CD4-positive, alpha-beta T cell treated with Interferon alpha-2 for 1 hour (primary cell): ENCODE measurements around the gene ARHGEF19.
"Not testable (repeated sequence)": the region's sequence is repeated elsewhere in the genome, so short reads cannot be mapped to it uniquely, and the experiment has no call there.

Experiments
- DNase-seq, 2 donors: peaks; one replicate each; pipeline ENCODE4 v3.0.0-alpha.2; 2020 to 2022

ARHGEF19 gene

DNA sequence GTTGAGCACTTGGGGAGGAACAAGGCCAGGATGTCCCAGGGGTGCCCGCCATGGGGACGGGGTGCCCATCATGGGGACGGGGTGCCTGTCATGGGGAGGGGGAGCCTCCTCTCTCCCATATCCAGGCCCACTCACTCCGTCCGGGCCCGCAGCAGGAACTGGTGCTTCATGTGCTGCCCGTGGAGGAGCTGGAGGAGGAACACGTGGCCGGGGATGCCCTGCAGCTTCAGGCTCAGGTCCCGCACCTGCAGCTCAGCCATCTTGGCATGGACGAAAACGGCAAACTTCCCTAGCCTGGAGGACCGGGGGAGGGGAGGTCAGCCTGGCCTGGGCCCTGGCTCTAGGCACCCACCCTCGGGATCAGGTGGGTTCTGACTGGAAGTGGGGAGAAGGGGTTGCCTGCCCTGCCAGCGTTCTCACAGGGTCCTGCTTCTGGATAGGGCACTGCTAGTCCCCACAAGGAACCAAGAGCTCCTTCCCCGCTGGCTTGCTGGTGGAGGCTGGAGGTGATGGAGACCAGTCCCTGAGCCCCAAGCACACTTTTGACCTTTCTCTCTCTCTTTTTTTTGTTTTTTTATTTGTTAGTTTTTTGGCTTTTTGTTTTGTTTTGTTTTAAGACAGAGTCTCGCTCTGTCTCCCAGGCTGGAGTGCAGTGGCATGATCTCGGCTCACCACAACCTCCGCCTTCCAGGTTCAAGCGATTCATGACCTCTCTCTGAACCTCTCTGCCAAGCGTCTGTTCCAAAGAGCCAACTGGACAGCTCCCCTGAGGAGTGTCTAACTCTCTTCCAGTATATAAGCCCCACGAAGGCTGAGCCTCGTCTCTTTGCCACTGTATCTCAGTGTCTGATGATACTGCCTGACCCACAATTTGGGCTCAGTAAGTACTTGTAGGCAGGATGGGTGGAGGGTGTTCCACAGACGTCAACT is 9.9 kb downstream of the ARHGEF19 start:
- no peak for DNase-seq

DNA sequence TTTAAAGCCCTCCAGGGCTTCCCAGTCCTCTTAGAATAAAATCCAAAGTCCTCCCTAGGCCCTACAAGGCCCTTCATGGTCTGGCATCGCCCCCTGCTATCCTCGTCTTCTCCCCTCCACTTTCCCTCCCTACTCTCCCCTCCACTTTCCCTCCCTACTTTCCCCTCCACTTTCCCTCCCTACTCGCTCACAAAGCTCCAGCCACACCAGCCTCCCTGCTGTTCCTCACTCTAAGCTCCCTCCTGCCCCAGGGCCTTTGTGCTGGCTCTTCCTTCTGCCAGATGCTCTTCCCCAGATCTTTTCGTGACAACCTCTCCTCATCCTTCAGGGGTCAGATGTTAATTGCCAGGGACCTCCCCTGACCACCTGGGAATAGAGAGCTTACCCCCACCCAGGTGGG is 12.8 kb downstream of the ARHGEF19 start:
- no peak for DNase-seq

DNA sequence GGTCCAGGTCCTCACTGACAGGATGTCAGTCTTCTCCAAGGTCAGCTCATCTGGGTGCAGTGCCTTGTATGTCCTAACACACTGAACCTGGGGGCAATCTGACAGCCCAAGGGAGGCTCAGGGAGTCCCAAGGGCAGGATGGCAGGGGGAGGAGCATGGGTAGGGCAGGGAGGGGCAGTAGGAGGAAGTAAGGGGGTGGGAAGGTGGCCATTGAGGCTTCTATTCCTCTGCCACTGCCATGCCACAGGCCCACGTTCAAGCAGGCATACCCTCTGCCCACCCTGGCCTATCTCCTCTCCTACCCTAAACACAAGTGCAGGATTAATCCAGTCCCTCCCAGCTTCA is 13.3 kb downstream of the ARHGEF19 start:
- DNase-seq = no peak

DNA sequence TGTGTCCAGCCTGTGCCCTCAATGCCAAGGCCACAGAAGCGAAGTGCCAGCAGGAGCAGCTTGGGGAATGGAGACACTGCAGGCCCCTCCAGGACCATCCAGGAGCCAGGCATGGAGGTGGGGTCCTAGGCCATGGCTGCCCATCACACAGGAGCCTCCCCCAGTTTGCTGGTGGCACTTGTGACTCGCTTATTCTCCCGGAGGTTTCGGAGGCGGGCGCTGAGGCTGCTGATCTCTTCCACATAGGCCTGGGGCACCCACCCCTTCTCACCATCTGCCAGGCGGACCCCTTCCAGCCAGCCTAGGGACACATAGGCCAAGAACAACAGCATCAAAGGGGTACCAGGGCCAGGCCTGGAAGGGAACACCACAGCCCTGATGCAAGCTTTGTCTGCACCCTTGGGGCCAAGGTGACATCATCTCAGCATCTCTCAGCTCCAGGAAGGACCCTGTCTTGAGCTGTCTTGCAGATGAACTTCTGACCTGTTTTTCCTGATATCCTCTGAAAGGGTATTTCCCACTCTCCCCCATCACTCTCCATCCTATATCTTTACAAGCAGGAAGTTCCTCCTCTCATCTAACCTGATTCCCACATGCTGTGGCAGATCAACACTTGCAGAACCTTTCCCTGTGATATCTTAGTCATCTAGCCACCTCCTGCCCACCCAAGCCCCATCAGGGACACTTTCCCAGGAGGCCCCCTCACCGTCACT is 13.9 kb downstream of the ARHGEF19 start:
- DNase-seq = no peak

DNA sequence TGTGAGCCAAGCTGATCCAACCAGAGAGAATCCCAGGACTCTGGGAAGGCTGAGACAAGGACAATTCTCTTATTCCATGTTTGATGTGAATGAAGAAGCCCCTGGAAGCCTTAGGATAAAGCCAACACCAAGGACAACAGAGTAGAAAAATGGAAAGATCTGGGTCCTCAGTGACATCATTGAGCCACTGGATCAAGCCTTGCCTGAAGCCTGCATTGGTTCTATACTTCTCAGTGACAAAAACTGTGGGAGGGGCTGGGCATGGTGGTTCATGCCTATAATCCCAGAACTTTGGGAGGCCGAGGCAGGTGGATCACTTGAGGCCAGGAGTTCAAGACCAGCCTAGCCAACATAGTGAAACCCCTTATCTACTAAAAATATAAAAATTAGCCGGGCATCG is 15.6 kb downstream of the ARHGEF19 start:
- no peak for DNase-seq

DNA sequence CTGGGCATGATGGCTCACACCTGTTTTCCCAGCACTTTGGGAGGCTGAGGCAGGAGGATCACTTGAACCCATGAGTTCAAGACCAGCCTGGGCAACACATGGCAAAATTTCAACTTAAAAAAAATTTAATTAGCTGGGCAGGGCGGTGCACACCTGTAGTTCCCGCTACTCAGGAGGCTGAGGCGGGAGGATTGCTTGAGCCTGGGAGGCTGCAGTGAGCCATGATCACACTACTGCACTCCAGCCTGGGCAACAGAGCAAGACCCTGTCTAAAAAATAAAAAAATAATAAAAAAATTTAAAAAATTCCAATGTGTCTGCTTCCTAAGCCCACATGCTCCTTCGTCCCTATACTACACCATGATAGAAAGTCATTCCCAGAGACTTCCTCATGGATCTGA is 16.3 kb downstream of the ARHGEF19 start:
- DNase-seq = not testable (repeated sequence)

DNA sequence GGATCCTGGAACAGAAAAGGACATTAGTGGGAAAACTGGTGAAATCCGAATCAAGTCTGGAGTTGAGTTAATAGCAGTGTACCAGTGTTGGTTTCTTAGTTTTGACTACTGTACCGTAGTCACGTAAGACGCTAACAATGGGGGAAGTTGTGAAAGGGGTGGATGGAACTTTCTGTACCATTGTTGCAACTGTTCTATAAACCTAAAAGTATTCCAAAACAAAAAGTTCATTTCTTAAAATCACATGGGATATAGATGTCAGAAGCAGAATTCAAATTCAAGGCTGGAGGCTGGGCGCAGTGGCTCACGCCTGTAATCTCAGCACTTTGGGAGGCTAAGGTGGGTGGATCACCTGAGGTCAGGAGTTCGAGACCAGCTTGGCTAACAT is 16.9 kb downstream of the ARHGEF19 start:
- DNase-seq = no peak

DNA sequence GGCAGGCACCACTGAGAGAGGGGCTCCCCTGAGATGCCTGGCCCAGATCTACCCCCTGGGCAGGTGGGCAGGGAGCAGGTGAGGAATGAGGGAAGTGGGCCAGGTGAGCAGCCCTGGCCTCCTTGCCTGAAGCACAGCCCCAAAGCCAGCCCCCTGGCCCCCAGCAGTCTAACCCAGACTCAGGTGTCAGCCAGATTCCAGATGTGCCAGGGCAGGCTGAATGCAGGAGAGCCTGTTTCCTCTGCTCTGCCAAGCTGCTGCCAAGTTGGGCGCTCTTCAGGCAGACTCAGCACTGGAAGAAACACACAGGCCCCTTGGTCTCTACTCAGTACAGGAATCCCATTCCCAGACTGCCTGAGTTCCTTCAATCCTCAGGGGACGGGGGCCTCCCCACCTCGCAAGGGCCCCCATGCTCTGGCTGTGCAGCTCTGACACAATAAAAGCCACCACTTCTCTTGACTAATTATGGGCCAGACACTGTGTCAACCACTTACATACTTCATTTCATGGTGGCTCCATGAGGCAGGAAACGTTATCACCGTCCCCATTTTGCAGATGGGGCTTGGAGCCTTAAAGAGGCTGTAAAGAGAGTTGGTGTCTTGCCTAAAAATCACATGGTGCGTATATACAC is 20.4 kb downstream of the ARHGEF19 start:
- DNase-seq = no peak

DNA sequence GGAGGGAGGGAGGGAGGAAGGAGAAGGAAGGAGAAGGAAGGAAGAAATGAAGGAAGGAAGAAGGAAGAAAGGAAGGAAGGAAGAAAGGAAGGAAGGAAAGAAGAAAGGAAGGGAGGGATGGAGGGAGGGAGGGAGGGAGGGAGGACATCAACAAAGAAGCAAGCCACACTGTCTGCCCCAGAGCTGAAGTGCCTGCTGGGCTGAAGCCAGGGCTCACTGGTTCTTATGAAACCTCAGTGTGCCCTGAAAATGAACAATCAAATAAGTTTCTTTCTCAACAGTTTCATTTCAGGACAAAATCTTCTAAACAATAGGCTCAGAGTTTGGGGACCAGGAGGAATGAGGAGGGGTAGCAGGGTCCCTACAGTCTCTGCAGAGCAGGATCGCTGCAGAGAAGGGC is 21.1 kb downstream of the ARHGEF19 start:
- DNase-seq = no peak

DNA sequence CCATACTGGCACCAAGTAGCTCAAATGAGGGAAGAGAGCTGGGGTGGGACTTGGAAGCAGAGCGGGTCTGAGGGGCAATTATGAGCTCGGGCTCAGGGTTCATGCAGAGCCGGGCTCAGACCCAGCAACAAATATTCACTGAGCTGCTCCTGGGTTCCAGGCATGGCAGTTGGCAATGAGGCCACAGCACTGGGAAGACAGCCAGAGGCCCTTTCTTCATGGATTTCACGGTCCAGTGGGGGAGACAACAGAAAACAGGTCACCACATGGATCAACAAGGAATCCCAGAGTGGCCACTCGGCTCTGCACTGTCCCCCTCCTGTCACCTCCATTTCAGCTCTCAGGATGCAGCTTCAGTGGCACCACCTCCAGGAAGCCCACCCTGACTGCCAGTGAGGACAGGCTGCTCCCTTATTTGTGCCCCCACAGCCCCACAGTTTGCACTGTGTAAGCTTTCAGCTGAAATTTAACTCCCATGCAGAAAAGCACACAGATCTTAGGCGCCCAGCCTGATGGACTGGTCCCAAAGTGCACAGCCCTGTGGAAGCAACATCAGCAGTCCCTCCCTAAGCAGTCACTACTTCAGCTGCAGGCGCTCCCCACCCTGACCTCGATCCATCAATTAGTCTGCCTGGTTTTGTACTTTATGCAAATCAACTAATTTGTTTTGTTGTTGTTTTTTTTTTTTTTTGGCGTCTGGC is 22.4 kb downstream of the ARHGEF19 start:
- no peak for DNase-seq

DNA sequence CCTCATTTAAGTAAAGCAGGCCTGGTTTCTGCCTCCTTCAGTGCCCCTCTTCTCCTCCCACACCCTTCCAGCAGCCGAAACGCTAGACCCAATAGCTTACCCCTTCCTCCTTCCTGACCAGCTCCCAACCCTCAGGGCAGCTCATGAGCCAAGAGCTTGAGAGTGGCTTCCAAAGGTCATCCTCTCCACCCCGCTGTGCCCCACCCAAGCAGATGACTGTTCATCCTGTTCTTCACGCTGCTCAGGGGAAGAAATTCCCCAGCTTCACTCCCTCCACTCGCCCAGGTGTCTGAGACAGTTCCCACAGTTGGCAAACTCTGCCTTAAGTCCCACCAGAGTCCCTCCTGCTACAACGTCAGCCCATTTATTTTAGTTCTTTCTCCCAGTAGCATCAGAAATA is 23.4 kb downstream of the ARHGEF19 start:
- no peak for DNase-seq

DNA sequence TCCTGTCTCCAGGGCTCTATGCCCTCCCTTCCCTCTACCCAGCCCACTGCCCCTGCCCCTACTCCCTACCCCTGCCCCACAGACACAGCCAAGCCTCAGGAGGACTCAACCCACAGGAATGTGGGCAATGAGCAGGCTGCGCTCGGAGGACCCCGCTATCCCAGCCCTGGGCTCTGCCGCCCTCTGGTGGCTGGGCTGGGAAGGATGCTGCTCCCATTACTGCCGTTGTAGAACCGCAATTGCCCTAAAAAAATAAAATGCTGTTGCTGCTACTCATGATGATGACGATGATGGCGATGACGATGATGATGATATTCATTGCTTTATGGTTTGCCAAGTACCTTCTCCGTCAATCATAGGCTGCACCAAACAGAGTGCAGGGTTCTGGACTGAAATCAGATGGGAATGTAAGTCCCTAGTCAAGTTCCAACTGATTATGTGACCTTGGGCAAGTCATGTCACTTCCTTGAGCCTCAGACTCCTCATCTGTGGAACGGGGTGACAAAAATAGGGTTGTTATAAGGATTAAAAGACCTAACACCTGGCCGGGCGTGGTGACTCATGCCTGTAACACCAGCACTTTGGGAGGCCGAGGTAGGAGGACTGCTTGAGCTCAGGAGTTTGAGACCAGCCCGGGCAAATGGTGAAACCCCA is 24.6 kb downstream of the ARHGEF19 start:
- DNase-seq = peak; percentile 74 to 82

DNA sequence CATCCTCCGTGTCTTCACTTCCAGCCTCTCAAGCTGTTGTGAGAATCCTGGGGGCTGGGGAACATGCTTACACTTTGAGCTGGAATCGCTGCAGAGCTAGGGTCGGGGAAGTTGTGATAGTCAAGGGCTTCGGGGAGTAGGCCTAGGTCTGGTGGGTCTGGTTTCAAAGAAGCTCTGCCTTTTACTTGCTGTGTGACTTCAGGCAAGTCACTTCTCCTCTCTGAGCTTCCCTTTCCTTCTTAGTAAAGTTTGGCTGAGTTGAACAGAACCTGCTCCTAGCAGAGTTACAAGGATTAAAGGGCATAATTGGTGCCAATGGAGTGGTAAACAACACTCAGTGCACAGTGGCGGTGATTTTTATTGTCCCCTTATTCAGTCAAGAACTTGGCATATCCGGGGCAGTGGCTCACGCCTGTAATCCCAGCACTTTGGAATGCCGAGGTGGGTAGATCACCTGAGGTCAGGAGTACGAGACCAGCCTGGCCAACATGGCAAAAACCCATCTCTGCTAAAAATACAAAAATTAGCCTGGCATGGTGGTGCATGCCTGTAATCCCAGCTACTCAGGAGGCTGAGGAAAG is 25.7 kb downstream of the ARHGEF19 start:
- no peak for DNase-seq

DNA sequence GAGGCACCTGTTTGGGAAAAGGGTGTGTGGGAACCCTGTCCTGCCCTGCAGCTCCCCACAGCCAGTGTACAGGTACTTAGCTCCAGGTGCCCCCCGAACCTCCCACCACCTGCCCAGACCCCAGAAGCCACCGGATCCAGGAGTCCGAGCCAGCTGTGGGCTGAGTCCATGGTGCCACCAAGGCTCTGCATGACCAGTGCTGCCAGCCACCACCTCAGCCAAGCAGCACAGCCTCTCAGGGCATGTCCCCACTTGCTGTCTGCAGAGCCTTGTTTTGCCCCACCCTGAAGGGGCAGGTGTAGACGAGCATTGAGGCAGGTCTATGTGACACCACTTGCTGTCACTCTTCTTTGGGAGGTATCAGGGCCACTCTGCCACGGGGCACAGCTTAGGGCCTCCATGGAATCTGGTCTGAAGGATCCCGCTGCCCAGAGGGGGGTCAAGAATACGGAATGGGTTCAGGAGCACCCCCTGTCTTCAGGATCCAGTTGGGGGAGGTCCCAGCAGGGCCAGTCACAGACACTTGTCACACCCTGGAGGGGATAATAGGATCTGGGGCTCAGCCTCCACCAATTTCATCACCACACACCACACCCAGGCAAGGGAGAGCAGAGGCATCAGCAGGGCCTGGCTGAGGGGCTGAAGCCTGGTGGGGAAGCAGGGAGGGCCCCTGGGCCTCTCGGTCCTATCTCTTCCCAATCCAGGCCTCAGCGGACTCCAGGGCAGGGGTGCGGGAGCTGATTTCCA is 27.7 kb downstream of the ARHGEF19 start:
- DNase-seq = no peak

DNA sequence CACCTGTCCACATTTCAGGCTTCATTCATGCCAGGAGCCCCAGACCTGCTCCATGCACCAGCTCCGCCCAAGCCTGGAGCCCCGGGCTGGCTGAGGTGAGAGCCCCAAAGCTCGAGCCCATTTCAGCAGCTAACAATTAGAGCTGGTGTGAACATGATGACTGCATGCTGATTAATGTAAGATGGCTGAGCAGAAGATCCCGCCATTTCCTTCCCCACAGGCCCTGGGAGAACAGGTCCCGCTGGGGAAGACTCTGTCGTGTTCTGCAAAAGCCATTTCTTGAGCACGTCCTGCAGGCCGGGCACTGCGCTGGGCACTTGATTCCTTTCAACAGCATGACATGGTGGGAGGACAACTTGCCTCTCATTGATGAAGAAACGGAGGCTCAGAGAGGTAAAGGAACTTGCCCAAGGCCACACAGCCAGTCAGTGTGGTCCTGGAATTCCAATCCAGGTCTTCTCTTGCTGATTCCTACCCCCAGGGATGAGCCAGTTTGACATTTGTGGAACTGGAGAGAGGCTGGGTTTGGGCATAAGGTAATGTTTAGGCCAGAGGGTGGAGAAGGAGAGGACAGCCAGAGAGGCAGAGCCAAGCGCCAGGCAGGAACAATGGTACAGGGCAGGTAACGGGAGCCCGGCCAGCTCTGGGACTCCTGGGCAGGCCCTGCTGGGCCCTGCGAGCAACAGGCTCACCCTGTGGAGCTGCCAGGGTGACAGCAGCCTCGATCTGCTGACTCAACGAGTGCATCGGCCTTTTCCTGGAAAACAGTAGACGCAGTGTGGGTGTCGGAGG is 28.5 kb downstream of the ARHGEF19 start:
- no peak for DNase-seq

DNA sequence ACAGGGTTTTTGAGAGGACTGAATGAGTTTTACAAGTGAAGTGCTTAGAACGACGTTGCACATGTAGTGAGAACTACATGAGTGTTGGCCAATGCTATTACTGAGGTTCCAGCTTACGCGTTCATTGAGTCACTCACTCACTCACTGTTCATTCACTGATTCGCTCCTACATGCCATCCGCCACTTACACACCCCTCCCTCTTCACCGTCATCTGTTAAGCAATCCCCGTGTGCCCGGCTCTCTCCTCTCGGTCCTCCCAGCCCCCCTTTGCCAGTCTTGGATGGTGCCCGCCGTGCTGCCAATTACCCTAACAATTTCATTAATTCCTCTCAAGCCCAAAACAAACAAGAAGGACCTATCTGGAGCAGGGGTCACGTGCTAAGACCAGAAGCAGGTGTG is 29.3 kb downstream of the ARHGEF19 start:
- DNase-seq = no peak

DNA sequence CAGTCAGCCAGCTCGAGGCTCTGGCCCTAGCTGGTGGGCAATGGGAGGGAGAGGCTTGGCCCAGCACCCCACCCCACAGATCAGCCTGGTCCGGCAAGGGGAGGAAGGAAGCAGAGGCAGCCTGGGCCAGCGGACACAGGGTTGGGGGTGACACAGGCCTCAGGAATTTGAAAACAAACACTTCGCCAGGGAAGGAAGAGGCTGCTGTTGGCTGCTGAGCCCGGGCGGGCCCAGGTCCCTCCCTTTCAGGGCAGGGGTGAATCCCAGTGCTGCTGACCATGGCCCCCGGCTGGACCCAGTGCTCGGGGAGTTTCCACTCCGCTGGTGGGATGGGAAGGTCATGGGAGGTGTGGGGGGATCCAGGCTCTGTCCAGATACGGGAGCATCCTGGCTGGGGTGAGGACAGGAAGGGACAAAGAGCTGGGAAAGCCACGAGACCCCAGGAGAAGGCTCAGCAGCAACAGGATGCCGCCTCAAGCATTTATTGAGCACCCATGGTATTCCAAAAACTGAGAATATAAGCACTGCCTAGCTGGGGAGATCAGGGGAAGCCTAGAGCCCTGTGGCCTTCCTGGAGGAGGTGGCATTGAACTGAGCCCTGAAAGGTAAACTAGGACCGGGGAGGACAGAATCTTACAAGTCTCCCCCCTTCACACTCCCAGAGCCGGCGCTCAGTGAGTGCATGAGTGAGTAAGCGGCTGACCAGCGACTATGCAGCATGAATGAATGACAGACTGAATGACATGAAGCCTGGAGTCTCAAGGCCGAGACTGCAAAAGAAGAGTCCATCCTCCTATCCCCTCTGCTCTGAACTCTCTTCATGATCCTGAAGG is 30.3 kb downstream of the ARHGEF19 start:
- DNase-seq = no peak

DNA sequence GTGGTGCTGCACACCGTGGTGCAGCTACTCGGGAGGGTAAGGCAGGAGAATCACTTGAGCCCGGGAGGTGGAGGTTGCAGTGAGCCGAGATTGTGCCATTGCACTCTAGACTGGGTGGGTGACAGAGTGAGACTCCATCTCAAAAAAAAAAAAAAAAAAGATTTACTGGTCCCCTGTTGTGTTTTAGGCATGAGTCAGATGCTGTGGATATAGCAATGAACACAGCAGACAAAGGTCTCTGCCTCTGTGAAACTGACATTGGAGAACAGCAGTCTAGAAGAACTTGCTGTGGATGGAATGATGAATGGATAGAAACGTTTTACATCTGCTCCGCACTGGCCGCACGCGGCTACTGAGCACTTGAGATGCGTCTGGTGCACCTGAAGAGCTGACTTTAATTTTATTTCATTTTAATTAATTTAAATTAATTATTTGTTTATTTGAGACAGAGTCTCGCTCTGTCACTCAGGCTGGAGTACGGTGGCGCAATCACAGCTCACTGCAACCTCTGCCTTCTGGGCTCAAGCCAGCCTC is 32.1 kb downstream of the ARHGEF19 start:
- no peak for DNase-seq
